Activated naive CD8-positive, alpha-beta T cell treated with anti-CD3 and anti-CD28 coated beads, Interleukin-2, amount 50 U/mL, for 16 hours (primary cell): ENCODE data around the gene GPR26.
"Not testable (repeated sequence)": the region's sequence is repeated elsewhere in the genome, so short reads cannot be mapped to it uniquely, and the experiment has no call there.

Experiments used
- DNase-seq: peaks from one replicate; pipeline ENCODE4 v3.0.0-alpha.2; 2020; ENCODE audit warnings: low read depth, low spot score

The GPR26 gene

DNA sequence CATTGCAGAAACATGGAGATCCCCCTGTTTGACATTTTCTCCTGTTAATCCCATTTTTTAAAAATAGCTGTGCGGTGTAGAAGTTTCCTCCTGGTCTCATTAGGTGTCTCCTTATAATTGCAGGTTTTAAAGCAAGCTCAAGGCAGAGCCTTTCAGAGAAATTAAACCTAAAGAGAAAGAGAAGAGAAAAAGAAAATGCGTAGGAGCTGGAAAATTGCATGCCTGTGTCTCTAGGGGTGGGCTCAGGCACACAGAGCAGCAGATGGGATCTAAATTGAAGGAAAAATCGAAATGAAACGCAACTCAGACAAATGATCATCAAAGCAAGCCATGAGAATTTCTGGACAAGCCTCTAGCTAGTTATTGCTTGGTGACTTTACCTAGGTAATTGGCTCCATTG lies 40.1 kb downstream of the GPR26 start:
- no peak for DNase-seq

DNA sequence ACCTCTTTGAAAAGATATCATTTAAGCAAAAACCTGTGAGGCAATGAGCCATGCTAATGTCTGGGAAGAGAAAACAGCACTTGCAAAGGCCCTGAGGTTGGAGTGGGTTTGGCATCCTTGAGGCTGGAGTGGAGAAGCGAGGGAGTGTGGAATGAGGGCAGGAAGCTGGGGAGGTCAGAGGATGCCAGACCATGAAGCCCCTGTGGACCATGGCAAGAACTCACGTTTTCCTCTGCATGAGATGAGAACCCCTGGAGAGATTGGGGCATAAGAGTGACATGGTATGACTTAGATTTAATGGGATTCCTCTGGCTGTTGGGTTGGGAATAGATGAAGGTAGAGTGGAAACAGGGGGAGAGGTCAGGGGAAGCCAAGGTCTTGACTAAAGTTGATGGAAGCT lies 49.4 kb downstream of the GPR26 start:
- DNase-seq, result no peak

- DNase-seq, result no peak
Observed at GRCh38 chr10:123717336-123717735, 51.2 kb downstream of the GPR26 start.

DNA sequence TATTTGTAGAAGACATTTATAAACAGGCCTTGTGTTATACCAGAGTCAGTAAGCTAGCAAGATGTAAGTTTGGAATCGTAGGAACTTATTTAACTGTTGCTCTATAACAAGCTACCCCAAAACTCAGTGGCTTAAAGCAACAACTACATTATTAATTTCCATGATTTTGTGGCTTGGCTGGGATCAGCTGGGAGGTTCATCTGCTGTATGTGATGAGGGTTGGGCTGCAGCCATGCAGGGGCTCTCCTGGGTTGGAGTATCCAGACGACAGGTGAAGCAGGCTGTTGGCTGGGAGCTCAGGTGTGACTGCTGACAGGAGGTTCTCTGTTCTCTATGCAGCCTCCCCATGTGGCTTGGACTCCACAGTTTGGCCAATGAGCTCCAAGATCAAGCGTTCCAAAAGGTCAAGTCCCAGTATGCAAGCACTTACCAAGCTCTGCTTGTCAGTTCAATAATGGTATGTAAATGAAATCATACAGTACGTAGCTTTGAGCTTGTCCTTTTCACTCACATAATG lies 52.4 kb downstream of the GPR26 start:
- DNase-seq, result no peak

DNA sequence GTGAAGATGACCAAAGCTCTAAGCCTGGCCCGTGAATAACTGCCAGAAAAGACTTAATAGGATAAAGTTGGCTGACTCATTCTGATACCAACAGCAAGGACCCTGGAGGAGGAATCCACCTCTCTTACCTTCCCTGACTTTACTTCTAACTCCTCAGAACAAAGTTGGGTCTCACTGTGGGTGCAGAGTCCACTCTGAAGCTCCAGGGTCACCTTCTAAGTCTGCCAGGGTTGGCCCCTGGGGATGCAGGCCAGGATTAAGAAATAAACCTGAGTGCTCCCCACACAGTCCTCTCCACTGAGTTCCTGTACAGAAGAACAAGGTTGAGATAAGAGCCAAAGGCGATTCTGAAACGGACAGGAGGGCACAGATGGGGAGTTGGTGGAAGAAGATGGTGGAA lies 54.4 kb downstream of the GPR26 start:
- DNase-seq, result no peak

DNA sequence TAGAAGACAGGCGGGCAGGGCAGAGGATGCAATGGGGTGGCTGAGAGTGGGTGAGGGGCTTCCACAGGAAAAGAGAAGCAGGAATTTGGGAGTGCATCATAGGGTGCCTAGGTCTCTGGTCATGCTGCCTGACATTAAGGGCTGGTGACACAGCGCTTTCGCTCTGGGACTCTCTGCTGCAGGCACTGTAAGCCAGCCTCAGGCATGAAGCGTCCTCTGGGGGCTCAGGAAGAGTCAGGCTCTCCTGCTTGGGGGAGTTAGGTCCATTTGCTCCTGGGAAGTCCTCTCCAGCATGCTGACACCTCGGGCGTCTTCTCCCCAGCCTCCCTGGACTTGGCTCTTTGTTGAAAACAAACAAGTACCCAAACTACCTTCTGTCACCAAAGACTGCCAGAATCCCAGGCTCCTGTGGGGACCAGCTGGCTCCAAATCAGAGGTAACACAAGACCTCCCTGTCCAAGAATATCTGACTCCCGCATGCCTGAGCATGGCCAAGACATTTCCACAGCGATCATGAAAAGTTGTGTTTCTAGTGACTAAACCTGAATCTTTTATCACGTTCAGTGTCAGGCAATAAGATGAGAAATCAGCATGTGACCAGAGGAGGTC lies 55.4 kb downstream of the GPR26 start:
- DNase-seq, result no peak

DNA sequence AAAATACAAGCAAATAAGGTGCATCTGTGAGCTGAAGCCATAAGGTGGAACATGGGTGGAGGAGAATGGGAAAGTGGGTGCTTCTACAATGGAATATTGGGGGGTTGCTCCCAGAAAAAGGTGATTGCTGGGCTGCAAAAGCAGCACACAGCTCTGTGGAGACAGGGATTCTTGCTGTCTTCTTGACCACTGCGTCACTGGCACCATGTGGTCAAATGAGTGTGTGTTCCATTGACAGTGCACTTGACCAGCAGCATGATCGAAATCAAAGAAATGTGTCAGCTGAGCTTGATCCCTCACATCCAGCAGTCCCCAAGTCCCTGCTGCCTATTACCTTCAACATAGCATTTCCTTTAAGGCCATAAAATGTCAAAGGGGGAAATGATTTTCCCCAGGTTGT lies 56.2 kb downstream of the GPR26 start:
- no peak for DNase-seq

- DNase-seq, result no peak
Observed at GRCh38 chr10:123724747-123725146, 58.6 kb downstream of the GPR26 start.

GRCh38 chr10:123726381-123726780 lies 60.2 kb downstream of the GPR26 start:
- no peak for DNase-seq

DNA sequence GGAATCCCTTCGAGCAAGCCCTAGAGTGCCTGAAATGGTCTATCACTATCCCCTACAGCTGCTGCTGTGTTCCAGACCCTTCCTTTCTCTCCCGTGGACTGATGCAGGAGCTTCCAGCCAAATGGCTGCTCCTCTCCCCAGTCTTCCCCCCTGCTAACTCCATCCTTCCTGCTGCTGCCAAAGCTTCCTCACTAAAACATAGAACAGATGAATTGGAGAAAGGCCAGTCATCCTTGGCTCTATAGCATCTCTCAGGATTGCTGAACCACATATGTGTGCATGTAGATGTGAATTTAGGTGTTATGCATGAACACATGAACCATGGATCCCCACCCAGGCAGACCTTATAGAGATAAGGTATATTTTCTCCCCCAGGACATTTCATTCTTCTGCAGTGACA lies 60.7 kb downstream of the GPR26 start:
- no peak for DNase-seq

- no peak for DNase-seq
Observed at GRCh38 chr10:123729523-123729922, 63.4 kb downstream of the GPR26 start.

DNA sequence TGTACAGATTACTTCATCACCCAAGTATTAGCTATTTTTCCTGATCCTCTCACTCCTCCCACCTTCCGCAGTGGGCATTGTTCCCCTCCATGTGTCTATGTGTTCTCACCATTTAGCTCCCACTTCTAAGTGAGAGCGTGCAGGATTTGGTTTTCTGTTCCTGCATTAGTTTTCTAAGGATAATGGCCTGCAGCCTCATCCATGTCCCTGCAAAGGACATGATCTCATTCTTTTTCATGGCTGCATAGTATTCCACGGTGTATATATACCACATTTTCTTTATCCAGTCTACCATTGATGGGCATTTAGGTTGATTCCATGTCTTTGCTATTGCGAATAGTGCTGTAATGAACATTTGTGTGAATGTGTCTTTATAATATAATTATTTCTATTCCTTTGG lies 70.8 kb downstream of the GPR26 start:
- DNase-seq, result not testable (repeated sequence)

DNA sequence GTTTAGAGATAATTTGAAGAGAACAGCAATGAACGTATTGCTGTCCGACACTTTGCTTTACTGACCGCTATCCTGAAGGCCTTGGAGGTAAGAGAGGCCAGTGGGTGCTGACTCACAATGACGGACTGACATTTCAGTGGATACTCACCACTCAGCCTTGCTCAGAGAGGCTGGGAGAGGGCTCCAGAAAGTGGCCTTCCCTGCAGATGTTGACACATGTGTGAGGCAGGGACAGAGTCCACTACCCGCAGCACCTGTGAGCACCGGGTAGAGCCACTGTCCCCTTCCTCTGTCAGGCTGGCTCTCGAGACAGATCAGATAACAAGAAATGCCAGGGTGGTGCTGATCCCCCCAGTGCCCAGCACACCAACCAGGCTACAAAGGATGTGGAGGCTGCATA lies 75.0 kb downstream of the GPR26 start:
- no peak for DNase-seq

GRCh38 chr10:123741711-123742110 lies 75.6 kb downstream of the GPR26 start:
- no peak for DNase-seq

DNA sequence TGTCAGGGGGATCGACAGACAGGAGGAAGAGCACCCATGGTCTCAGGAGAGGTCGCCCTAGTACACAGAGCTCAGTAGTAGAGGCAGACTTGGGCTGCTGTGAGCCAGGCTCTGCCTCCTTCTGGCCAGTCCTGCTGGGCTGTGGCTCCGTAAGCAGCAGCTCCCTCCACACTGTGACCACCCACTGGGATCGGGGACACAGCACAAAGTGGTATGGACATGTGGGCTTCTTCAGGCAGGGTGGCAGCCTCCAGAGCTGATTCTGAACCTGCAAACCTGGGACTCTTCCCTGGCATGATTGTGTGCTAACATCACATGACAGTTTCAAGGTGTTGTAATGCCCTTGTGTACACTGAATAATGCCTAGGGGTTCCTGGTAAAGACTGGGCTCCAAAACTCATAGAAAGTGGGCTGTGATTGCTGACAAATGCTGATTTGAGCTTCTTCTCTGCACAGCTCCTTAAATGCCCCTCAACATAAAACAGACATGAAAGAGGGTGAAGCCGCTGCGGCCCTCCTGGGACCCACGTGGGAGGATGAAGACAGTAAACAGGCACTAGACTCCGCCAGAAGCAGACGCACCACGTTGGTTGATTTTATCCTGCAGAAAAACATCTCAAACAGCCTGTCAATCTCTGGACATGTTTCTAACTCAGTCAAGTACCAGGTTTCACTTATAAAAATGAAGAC lies 76.7 kb downstream of the GPR26 start:
- no peak for DNase-seq

- no peak for DNase-seq
Observed at GRCh38 chr10:123743441-123744223, 77.5 kb downstream of the GPR26 start.

DNA sequence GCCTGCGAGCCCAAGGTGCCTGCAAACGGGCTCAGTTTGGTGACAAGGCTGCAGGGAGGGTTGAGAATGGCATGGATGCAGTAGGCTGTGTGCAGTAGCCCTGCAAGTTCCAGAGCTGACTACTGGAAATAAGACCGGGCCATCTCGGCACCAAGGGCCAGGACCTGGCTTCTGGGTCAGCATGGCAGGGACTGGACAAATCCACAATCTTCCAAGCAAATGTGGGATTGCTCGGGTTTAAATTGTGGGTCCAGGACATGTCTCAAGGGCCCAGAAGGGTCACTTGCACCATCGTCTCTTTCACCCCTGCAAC lies 78.0 kb downstream of the GPR26 start:
- no peak for DNase-seq
